Upper lobe of left lung (tissue), 4 donors: ENCODE data around the gene CD2AP.

Source experiments
- POLR2A ChIP-seq, 4 donors: fragments of 450-650 bp; IDR thresholded peaks; one replicate each; pipeline ENCODE4 v1.5.1; 2016 to 2017; ENCODE audit warnings: antibody characterized with exemption in 4 of 4, mild to moderate bottlenecking in 2 of 4
- TF ChIP-seq, protein P1 (sequence below), 6 experiments: fragments of 450-650 bp in 4 of 6; fragments of 200-600 bp in 2 of 6; sonication (generic) in 2 of 6; IDR thresholded peaks; one replicate each; pipeline ENCODE4 v1.5.1; 2016 to 2019; ENCODE audit warnings: antibody characterized with exemption in 6 of 6

DNA sequence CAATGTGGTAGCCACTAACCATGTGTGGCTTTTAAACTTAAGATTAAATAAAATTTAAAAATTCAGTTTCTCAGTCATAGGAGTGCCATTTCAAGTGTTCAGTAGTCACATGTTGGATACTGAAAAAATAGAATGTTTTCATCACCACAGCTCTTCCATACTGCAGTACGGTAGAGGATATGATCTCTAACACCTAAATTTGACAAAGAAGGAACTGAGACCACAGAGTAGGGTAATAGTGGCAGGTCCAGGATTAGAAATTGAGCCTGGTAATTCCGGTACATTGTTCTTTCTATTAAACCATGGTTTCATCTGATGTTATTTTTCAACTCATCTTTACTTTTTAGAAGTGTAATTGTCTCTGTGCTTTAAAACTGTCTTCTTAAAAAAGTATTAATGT lies 104.0 kb downstream of the CD2AP start:
- TF ChIP-seq POLR2A (IDR thresholded peaks at IDR 0.05): no peak
- TF ChIP-seq, protein P1, sequence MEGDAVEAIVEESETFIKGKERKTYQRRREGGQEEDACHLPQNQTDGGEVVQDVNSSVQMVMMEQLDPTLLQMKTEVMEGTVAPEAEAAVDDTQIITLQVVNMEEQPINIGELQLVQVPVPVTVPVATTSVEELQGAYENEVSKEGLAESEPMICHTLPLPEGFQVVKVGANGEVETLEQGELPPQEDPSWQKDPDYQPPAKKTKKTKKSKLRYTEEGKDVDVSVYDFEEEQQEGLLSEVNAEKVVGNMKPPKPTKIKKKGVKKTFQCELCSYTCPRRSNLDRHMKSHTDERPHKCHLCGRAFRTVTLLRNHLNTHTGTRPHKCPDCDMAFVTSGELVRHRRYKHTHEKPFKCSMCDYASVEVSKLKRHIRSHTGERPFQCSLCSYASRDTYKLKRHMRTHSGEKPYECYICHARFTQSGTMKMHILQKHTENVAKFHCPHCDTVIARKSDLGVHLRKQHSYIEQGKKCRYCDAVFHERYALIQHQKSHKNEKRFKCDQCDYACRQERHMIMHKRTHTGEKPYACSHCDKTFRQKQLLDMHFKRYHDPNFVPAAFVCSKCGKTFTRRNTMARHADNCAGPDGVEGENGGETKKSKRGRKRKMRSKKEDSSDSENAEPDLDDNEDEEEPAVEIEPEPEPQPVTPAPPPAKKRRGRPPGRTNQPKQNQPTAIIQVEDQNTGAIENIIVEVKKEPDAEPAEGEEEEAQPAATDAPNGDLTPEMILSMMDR (IDR thresholded peaks at IDR 0.05): no peak
